HG03521 (cell line): Measurements from ENCODE around the gene KCNJ8.
"Not testable (repeated sequence)": the region's sequence is repeated elsewhere in the genome, so short reads cannot be mapped to it uniquely, and the experiment has no call there.

Source experiments
- ATAC-seq: cut with Tn5 transposase; IDR thresholded peaks from one replicate; pipeline ENCODE4 v1.9.1; 2021; ENCODE audit warnings: mild to moderate bottlenecking, moderate library complexity; ENCODE audit not compliant: unreplicated experiment

KCNJ8 gene

DNA sequence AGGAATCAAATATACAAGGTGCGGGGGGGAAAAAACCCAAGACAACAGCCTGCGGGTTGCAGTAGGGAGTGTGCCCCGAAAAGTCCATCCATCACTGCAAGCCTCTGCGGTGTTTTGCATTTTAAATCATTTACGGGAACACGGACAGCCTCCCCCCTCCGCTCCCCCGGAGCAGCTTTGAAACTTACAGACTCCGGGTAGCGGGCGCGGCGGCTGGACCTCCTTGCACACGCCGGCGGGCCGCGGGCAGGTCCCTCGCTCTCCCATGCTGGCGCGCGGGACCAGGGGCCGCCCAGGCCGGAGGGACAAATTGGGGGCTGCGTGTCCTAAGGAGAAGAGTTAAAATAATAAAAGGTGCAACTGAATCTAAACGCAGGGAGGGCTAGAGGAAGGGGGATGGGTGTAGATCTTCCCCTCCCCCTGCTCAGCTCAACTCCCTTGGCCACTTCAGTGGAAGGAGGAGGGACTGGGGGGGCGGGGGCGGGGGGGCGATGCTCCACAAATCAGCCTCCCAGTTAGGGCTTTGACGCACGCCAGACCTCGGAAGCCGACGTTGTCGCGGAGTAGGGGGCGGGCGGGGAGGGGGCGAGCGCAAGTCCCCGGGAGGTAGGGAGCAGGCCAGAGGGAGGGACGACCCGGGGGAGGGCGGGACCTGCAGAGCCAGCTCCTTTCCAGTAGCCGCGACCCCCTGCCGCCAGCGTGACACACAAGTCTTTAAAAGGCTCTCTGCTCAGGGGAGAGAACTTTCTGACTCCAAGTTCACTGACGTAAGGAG lies at the start of gene KCNJ8:
Gene KCNJ8, minus strand, starts transcription at position 349 of the 775 bp plus-strand sequence. CDS start 1,090 bp downstream, outside the sequence.
- ATAC-seq: no peak

DNA sequence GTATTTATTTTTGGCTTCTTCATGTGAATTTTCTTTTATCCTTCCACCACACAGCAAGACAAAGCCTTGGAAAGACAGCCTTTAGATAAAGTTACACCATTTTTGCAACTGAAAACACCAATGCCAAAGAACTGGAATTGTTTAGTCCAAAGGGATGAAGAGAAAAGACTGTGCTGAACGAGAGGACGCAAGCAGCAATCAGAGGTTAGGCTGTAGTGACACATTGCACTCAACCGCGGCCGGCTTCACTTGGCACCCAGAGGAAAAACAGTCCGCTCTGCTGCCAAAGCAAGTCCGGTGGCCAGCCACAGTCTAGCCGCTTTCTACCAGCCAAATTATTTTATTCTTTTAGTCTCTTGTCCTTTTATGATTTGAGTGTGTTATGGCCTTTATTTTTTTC lies 49.1 kb upstream of the KCNJ8 start:
- no peak for ATAC-seq

DNA sequence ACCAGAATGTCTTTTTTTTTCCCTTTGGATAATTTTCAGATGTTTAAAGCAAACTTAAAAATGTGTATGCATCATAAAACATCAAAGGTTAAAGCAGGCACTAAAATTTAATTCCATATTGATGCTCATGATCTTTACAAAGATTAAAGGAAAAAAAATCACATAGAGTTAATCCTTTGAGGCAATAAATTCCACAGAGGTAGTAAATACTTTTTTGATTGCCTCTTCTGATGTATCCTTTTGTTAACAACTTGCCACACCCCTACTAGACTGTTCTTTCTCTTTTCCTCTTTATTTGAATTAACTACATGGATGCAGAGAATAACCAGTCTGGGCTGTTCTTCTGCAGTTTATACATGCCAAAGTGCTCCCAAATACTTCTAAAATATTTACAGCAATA lies 45.2 kb upstream of the KCNJ8 start:
- no peak for ATAC-seq

GRCh38 chr12:21819236-21819635 lies 44.7 kb upstream of the KCNJ8 start:
- ATAC-seq: no peak

GRCh38 chr12:21818627-21819026 lies 44.1 kb upstream of the KCNJ8 start:
- ATAC-seq: no peak

- ATAC-seq: no peak
Measured at GRCh38 chr12:21815306-21816062, 41.0 kb upstream of the KCNJ8 start.

DNA sequence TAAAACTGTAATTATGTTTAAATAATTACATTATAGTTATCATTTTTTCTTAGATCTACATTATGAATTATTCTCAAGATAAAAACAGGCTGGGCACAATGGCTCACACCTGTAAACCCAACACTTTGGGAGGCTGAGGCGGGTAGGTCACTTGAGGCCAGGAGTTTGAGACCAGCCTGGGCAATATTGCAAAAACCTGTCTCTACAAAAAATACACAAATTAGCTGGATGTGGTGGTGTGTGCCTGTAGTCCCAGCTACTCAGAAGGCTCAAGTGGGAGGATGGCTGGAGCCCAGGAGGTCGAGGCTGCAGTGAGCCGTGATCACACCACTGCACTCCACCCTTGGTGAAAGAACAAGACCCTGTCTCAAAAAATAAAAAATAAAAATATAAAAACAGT lies 40.3 kb upstream of the KCNJ8 start:
- ATAC-seq: no peak

DNA sequence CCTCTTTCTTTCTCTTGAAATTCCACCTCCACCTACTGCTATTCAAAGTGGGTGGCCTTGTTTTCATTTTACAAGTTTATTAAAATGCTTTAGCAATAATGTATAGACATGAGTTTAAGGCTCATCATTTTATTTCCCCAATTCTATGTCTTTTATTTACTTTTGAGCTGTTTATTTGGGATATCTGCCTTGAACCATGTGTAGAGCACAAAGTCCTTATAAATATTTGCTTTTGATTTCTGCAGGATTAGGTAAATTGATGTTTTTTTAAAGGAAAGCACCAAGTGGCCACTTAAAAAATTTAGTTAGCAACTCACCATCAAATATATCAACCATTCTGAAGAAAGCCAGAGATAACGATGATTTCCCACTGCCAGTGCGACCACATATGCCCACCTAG lies 39.8 kb upstream of the KCNJ8 start:
- ATAC-seq: no peak

DNA sequence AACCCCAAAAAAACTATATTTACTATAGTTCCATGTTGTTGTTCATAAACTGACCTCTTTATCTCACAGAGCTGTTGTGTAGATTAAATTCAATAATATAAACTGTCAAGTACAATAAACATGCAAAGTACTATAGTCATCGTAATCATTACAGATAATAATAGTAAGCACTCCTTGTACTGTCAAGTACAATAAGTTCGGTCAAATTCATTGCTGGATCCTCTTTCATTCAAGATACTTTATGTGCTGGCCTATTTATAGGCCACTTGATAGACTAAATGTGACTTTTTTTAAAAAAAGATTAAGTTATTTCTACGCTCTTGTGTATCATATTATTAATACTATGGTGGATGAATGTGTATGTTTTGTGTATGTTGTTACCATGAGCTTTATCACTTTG lies 39.2 kb upstream of the KCNJ8 start:
- no peak for ATAC-seq

- ATAC-seq: no peak
Measured at GRCh38 chr12:21813125-21813524, 38.6 kb upstream of the KCNJ8 start.

DNA sequence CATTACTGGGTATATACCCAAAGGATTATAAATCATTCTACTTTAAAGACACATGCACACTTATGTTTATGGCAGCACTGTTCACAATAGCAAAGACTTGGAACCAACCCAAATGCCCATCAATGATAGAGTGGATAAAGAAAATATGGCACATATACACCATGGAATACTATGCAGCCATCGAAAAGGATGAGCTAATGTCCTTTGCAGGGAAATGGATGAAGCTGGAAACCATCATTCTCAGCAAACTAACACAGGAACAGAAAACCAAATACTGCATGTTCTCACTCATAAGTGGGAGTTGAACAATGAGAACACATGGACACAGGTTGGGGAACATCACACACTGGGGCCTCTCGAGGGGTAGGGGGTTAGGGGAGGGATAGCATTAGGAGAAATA lies 37.8 kb upstream of the KCNJ8 start:
- not testable (repeated sequence) for ATAC-seq

- no peak for ATAC-seq
Measured at GRCh38 chr12:21809100-21809499, 34.6 kb upstream of the KCNJ8 start.

GRCh38 chr12:21806255-21806654 lies 31.7 kb upstream of the KCNJ8 start:
- no peak for ATAC-seq

DNA sequence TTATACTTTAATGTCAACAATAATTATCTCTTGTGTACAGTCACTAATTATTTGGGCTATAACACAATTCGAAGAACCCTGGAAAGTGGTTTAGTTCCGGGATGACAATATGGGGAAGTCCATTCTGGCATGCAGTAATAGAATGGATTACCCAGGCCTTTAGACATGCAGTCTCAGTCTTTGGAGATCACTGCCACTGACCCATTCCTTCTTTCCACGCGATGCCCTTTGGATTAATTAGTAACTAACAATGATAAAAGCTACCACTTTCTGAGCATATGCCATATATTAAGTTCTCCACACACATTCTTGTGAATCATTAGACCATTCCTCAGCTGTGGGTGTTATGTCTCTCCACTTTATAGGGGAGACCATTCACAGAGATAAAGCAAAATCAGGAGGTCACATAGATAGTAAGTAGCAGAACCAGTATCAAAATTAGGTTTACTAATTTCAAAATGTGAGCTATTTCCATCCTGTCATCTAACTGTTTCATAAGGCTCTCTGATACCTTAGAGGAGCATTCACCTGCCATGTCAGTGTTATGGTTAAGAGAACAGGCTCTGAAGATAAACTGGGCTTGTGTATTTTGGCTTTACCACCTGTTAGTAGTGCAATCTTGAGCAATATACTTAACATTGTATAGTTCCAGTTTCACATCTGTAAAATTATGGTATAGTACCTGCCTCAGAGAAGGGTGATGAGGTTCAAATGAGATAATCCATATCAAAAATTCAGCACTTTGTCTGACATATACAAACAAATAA lies 27.2 kb upstream of the KCNJ8 start:
- ATAC-seq: no peak

GRCh38 chr12:21800011-21800410 lies 25.5 kb upstream of the KCNJ8 start:
- no peak for ATAC-seq

DNA sequence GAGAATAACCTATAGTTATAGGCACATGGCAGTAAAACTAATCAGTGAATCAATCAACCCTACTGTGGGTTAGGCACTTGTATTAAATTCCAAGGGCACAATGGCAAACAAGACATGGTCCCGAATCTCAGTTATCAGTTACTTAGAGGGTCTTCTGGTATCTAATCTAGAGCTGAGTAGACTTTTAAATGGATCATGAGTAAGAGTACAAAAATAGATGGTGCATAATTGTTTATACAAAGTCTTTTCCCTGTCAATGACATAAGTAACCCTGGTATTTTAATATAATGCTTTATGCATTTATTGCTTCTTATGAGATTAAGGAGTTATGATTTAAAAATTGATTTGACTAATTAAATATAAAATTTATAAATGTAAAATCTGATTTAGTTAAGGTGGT lies 23.0 kb upstream of the KCNJ8 start:
- ATAC-seq: no peak

DNA sequence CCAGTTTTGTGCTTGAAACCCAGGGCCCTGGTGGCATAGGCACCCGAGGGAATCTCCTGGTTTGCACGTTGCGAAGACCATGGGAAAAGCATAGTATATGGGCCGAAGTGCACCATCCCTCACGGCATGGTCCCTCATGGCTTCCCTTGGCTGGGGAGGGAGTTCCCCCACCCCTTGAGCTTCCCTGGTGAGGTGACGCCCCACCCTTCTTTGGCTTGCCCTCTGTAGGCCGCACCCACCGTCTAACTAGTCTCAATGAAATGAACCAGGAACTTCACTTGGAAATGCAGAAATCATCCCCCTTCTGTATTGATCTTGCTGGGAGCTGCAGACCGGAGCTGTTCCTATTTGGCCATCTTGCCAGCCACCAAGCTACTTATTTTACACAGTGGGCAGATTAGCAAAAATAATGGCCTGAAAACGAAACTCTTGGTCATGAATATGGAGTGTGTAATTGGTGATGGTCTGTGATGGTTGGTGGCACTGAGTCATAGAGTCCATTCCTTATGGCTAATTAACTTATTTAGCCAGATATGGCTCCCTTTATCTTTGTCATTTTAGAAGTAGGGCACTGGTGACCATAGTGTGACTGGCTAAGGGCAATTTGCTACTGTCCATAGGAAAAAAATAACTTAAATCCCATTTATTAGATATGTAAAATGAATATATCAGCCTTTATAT lies 21.3 kb upstream of the KCNJ8 start:
- ATAC-seq: no peak

- not testable (repeated sequence) for ATAC-seq
Measured at GRCh38 chr12:21794807-21795595, 20.5 kb upstream of the KCNJ8 start.

GRCh38 chr12:21789687-21790086 lies 15.2 kb upstream of the KCNJ8 start:
- ATAC-seq: not testable (repeated sequence)
